Measurements from ENCODE around the gene NELFE.
"Not testable (repeated sequence)": the region's sequence is repeated elsewhere in the genome, so short reads cannot be mapped to it uniquely, and the experiment has no call there.

Gene NELFE

DNA sequence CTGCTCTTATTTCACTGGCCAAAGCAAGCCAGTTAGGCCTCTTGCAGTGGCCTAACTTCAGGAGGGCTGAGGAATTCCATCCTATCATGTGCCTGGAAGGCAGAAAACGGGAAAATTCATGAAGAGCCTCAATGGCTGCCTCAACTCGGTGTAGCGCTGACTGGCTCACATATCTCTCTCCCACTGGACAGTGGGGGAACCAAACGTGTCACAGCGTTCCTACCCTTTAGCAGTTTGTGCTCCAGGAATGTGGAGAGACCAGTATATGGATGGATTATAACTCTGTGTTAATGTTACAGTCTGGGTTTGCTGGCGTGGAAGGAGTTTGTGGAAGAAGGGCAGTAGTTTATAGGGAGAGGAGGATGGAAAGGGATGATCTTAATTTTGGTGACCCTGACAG is 43.0 kb downstream of the NELFE start:
- no peak for DNase-seq

DNA sequence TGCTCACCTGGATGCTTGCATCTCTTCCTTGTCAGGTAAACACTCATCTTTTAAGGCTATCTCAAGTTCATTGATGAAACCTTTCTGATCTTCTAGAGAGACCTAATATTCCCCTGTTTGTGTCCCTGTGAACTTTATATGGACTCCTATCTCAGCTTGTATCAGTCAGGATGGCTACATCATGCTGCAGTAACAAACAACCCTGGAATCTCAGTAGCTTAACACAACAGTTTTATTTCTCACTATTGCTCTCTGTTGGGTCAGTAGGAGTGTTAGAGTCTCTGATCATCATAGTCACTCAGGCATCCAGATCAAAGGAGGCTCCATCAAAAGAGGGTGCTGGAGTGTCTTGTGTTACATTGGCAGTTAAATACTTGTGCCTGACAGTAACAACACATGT is 43.4 kb downstream of the NELFE start:
- DNase-seq, result no peak

DNA sequence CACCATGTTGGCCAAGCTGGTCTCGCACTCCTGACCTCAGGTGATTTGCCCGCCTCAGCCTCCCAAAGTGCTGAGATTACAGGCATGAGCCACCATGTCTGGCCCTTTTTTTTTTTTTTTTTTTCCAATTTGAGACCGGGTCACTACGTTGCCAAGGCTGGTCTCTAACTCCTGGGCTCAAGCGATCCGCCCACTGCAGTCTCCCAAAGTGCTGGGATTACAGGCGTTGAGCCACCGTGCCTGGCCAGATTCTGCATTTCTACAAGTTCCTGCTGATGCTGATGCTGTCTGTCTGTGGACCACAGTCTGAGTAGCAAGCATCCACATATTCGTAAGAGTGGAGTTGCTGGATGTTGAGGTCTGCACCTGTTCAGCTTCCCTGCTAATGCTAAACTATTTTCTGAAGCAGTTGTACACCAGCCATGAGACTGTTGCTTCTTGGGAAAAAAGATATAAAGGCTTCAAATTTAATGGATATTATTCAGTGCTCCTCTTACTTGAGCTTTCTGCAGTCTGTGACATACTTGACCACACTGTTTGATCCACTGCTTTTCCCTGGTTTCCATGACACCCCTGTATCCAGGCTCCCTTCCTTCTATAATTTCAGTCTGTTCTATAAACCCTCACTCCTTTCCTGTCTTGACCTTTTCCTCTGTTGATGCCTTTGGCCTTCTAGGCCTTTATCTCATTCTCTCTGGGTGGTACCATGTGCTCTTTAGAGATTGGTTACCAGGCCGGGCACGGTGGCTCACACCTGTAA is 46.8 kb downstream of the NELFE start:
- no peak for DNase-seq

DNA sequence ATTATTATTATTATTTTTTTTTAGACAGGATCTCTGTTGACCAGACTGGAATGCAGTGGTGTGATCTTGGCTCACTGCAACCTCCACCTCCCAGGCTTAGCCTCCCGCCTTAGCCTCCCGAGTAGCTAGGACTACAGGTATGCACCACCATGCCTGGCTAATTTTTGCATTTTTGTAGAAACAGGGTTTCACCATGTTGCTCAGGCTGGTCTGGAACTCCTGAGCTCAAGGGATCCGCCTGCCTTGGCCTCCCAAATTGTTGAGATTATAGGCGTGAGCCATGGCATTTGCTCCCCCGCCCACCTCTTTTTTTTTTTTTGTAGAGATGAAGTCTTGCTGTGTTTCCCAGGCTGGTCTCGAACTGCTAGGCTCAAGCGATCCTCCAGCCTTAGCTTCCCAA is 49.5 kb downstream of the NELFE start:
- not testable (repeated sequence) for DNase-seq

DNA sequence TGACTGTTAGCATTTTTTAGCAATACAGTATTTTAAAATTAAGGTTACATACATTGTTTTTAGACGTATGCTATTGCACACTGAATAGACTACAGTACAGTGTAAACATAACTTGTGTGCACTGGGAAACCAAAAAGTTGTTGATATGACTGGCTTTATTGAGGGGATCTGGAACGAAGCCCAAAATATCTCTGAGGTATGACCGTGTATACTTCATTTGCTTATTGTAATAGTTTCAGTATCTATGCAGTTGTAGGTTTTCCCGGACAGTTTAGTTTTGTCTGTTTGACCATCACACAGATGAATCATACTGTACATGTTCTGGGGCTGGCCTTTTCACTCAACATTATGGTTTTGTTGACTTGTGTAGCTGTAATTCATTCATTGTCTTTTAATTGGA is 50.0 kb downstream of the NELFE start:
- DNase-seq, result peak; percentile 23

DNA sequence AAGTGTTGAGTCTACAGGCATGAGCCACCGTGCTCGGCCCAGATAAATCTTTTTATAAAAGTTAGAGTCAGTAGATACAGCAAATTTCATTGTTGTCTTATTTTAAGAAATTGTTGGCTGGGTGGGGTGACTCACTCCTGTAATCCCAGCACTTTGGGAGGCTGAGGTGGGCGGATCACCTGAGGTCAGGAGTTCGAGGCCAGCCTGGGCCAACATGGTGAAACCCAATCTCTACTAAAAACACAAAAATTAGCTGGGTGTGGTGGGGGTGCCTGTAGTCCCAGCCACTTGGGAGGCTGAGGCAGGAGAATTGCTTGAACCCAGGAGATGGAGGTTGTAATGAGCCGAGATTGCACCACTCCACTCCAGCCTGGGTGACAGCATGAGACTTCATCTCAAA is 50.5 kb downstream of the NELFE start:
- DNase-seq, result not testable (repeated sequence)

DNA sequence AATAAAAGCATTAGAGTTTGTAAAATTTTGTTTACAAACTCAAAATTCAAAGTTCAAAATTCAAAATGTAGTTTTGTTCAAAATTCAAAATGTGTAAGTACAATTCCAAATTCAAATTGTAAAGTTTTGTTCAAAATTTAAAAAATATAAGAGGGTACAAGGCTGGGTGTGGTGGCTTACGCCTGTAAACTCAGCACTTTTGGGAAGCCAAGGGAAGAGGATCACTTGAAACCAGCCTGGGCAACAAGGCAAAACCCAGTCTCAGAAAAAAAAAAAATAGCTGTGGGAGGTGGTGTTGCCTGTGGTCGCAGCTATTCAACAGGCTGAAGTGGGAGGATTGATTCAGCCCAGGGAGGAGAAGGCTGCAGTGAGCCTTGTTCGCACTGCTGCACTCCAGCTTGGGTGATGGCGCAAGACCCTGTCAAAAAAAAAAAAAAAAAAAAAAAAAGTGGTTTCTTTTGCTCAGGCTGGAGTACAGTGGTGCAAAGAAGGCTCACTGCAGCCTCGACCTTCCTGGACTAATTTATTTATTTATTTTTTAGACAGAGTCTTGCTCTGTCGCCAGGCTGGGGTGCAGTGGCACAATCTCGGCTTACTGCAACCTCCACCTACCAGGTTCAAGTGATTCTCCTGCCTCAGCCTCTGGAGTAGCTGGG is 51.5 kb downstream of the NELFE start:
- peak; percentile 30 for DNase-seq

DNA sequence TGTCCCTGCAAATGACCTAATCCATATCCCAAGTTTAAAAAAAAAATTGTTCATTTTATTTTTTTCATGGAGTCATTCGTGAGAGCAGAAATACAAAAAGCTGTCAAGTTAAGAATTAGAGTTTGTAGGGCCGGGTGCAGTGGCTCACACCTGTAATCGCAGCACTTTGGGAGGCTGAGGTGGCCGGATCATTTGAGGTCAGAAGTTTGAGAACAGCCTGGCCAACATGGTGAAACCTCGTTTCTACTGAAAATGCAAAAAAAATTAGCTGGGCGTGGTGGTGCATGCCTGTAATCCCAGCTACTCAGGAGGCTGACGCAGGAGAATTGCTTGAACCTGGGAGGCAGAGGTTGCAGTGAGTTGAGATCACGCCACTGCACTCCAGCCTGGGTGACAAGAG is 52.0 kb downstream of the NELFE start:
- DNase-seq, result not testable (repeated sequence)

DNA sequence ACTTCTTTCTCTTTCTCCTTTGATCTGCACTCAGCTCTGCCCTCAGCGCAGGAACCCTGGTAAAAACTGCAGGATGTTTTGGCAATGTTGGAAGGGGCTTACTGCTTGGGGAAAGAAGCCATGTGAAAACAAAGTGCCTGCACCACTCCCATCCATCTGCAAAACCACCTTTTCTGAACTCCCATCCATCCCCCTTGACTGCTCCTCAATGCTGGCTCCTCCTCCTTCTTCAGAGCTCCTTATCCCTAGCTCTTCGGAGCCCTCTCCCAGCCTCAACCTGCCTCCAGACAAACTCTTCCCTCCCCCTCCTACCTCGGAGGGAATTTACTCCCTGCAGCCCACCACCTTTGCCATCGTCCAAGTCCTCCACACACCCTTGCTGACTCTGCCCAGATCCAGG is 52.6 kb downstream of the NELFE start:
- peak; percentile 17 for DNase-seq

DNA sequence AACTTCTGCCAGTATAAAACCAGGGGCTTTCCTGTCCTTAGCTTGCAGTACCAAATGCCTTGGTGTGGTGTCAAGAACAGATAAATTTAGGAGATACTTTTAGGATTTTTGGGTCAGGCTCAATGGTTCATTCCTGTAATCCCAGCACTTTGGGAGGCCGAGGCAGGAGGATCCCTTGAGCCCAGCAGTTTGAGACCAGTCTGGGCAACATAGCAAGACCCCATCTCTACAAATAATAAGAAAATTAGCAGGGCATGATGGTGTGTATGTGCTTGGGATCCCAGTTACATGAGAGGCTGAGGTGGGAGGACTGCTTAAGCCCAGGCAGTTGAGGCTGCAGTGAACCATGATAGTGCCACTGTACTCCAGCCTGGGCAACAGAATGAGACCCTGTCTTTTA is 53.7 kb downstream of the NELFE start:
- DNase-seq, result no peak

DNA sequence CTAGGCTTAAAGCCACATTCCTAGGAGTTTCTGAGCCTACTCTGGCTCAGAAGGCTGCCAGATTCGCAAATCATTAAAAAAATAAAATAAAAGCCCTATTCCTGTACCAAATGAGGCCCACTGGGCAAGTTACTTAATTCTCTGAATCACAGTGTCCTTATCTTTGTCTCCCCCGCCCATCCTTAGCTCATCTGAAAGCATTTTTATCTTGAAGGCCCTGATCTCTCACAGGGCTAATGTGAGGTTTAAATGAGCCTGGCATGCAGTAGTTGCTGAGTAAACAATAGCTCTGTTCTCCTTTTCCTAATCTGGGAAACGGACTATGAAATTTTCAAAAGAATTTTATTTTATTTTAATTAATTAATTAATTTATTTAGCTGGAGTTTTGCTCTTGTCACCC is 54.8 kb downstream of the NELFE start:
- no peak for DNase-seq

Data from DMS79 treated with DMSO at 0.1 percent for 48 hours (cell line).